ENCODE data around the gene HMGXB3.

Gene HMGXB3

GRCh38 chr5:150079909-150080461 lies 79.4 kb downstream of the HMGXB3 start (continued):
- no peak for TF ChIP-seq TSHZ2 (CRISPR knock-in tag; IDR thresholded peaks at IDR 0.05)
- TF ChIP-seq ZC3H10 (CRISPR knock-in tag; IDR thresholded peaks at IDR 0.05), result no peak
- no peak for TF ChIP-seq POU6F1 (CRISPR knock-in tag; IDR thresholded peaks at IDR 0.05; ENCODE audit: borderline replicate concordance, low read depth)
- no peak for TF ChIP-seq PPARA (CRISPR knock-in tag; IDR thresholded peaks at IDR 0.05; ENCODE audit: borderline replicate concordance)
- no peak for TF ChIP-seq BACH2 (CRISPR knock-in tag; IDR thresholded peaks at IDR 0.05; ENCODE audit: borderline replicate concordance)
- no peak for TF ChIP-seq TCF4 (CRISPR knock-in tag; IDR thresholded peaks at IDR 0.05; ENCODE audit: borderline replicate concordance)

GRCh38 chr5:150080696-150081435 lies 80.3 kb downstream of the HMGXB3 start:
- ATAC-seq, result no peak
- TF ChIP-seq TOX (CRISPR knock-in tag; IDR thresholded peaks at IDR 0.05; ENCODE audit: borderline replicate concordance) (no peak), ZNF70 (CRISPR knock-in tag; IDR thresholded peaks at IDR 0.05) (no peak), ZFP3 (CRISPR knock-in tag; IDR thresholded peaks at IDR 0.05) (no peak), TCF4 (CRISPR knock-in tag; IDR thresholded peaks at IDR 0.05; ENCODE audit: borderline replicate concordance) (no peak), RARB (CRISPR knock-in tag; IDR thresholded peaks at IDR 0.05) (no peak), CSDC2 (CRISPR knock-in tag; IDR thresholded peaks at IDR 0.05) (no peak), PATZ1 (CRISPR knock-in tag; IDR thresholded peaks at IDR 0.05; ENCODE audit: borderline replicate concordance) (no peak), ARNTL (CRISPR knock-in tag; IDR thresholded peaks at IDR 0.05; ENCODE audit: borderline replicate concordance, low read depth) (no peak), ZFP30 (CRISPR knock-in tag; IDR thresholded peaks at IDR 0.05) (no peak), BACH2 (CRISPR knock-in tag; IDR thresholded peaks at IDR 0.05; ENCODE audit: borderline replicate concordance) (no peak), ISL1 (CRISPR knock-in tag; IDR thresholded peaks at IDR 0.05) (no peak), TSHZ2 (CRISPR knock-in tag; IDR thresholded peaks at IDR 0.05) (no peak), ZNF565 (CRISPR knock-in tag; conservative IDR thresholded peaks at IDR 0.05; ENCODE audit: low read depth) (no peak)

GRCh38 chr5:150081541-150082283 lies 81.2 kb downstream of the HMGXB3 start:
- ATAC-seq, result no peak
- TF ChIP-seq ZNF70 (CRISPR knock-in tag; IDR thresholded peaks at IDR 0.05), result no peak
- TF ChIP-seq CREB5 (CRISPR knock-in tag; IDR thresholded peaks at IDR 0.05; ENCODE audit: low read depth), result no peak
- TF ChIP-seq ISL1 (CRISPR knock-in tag; IDR thresholded peaks at IDR 0.05), result no peak
- no peak for TF ChIP-seq SNAI2 (CRISPR knock-in tag; IDR thresholded peaks at IDR 0.05)
- TF ChIP-seq ZNF565 (CRISPR knock-in tag; conservative IDR thresholded peaks at IDR 0.05; ENCODE audit: low read depth), result no peak
- no peak for TF ChIP-seq BACH2 (CRISPR knock-in tag; IDR thresholded peaks at IDR 0.05; ENCODE audit: borderline replicate concordance)
- TF ChIP-seq ZFP30 (CRISPR knock-in tag; IDR thresholded peaks at IDR 0.05), result no peak
